Adrenal gland (tissue), 5 donors: Measurements from ENCODE around the gene TAPT1.

Experiments
- CTCF ChIP-seq, 6 experiments: fragments of 450-650 bp in 4 of 6; fragments of 200-600 bp in 2 of 6; sonication (generic) in 1 of 6; IDR thresholded peaks; 1 replicate in 5 of 6; 2 replicates in 1 of 6; pipeline versions ENCODE4 v1.5.1 to v1.8.0; 2016 to 2021; ENCODE audit warnings: antibody characterized with exemption in 6 of 6, mild to moderate bottlenecking in 2 of 6, moderate library complexity in 1 of 6
- POLR2A ChIP-seq, 2 donors: fragments of 450-650 bp; IDR thresholded peaks; one replicate each; pipeline ENCODE4 v1.6.1; 2017; ENCODE audit warnings: antibody characterized with exemption in 2 of 2, mild to moderate bottlenecking in 2 of 2, moderate library complexity in 1 of 2
- donor health status: DM: no; HTN: no; CAD: no.

- TF ChIP-seq CTCF (IDR thresholded peaks at IDR 0.05) (no peak), POLR2A (IDR thresholded peaks at IDR 0.05) (no peak)
These were observed 99.6 kb downstream of the TAPT1 start for GRCh38 chr4:16126714-16127113.
